ENCODE results near the gene LGALSL.

DNA sequence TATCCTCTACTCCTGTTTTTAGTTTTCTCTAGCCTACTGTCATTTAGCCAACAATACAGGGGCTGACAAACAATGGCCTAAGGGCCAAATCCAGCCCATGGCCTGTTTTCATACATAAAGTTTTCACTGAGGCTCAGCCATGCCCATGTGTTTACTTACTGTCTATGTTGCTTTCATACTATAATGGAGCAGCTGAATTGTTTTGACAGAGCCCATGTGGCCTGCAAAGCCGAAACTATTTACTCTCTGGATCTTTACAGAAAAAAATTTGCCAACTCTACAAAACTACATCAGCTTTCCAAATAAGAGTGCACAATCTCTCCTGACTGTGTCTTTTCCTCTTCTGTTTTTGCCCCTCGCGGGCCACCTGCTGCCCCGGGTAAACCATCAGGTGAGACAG lies 24.0 kb downstream of the LGALSL start:
- TF ChIP-seq YY1 (IDR thresholded peaks at IDR 0.05; ENCODE audit: insufficient read depth, insufficient read length) (no peak), ZNF274 (IDR thresholded peaks at IDR 0.05; ENCODE audit: low read depth, low read length) (no peak)
